Activated CD8-positive, alpha-beta memory T cell treated with anti-CD3 and anti-CD28 coated beads for 24 hours (primary cell): Measurements from ENCODE around the gene ANKRD28.
"Not testable (repeated sequence)": the region's sequence is repeated elsewhere in the genome, so short reads cannot be mapped to it uniquely, and the experiment has no call there.

Experiments
- DNase-seq: peaks from one replicate; pipeline ENCODE4 v3.0.0-alpha.2; 2020

The ANKRD28 gene

GRCh38 chr3:15797642-15798303, at the start of gene ANKRD28:
Gene ANKRD28 (minus strand): TSS chr3:15797979. CDS start chr3:15796521, 1,458 bp downstream.
- no peak for DNase-seq

- DNase-seq, result no peak
Observed at GRCh38 chr3:15847239-15847638, 49.5 kb upstream of the ANKRD28 start.

DNA sequence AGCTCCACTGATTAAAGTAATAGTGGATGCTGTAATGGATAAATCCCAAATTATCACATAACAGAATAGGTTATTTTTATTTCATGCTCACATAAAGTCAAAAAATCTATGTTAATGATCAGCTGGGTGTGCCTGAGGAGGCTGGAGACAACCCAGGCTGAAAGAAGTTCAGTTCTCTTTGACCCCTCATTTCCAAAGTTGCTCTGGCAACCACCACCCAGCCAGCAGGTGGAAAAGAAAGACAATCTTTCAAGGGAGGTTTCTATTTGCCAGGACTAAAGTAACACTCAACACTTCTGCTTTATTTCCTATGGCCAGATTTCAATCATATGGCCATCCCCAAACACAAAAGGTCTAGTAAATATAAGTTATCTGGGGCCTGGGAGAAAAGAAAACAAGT, 48.8 kb upstream of the ANKRD28 start:
- DNase-seq, result no peak

GRCh38 chr3:15845475-15845874, 47.7 kb upstream of the ANKRD28 start:
- no peak for DNase-seq

GRCh38 chr3:15844889-15845288, 47.1 kb upstream of the ANKRD28 start:
- DNase-seq, result no peak

GRCh38 chr3:15841091-15841973, 43.6 kb upstream of the ANKRD28 start:
- not testable (repeated sequence) for DNase-seq

DNA sequence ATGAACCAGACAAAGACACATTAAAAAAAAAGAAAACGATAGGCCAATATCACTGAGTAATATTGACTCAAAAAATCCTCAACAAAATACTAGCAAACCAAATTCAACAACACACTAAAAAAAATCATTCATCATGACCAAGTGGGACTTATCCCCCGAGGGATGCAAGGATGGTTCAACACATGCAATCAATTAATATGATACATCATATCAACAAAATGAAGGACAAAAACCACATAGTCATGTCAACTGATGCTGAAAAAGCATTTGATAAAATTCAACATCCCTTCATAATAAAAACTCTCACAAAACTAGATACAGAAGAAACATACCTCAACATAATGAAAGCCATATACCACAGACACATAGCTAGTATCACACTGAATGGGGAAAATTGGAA, 41.8 kb upstream of the ANKRD28 start:
- no peak for DNase-seq

- DNase-seq, result no peak
Observed at GRCh38 chr3:15831927-15832326, 34.1 kb upstream of the ANKRD28 start.

GRCh38 chr3:15825016-15825415, 27.2 kb upstream of the ANKRD28 start:
- DNase-seq, result no peak

DNA sequence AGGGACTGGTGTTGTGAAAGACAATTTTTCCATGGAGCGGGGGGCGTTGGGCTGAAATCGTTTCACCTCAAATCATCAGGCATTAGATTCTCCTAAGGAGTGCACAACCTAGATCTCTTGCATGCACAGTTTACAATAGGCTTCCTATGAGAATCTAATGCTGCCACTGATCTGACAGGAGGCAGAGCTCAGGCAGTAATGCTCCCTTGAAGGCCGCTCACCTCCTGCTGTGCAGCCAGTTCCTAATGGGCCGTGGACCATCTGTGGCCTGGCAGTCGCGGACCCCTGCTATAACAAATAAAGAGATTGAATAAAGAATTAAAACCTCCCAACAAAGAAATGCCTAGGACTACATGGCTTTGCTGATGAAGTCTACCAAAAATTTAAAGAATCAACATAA, 25.3 kb upstream of the ANKRD28 start:
- DNase-seq, result no peak

DNA sequence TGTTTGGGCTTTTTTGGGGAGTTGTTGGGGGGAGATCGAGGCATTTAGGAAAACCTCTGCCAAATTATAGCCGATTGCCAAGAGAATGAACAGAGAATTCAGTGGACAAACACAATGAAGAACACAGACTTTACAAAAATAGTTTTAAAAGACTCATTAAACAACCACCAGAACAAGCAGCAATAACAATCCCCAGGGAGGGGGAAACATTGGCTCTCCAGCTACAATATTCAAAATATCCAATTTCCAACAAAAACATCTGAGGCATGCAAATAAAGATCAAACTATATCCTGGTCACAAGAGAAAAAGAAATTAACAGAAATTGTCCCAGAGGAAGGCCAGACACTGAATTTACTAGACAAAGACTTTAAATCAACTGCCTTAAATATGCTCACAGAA, 24.5 kb upstream of the ANKRD28 start:
- DNase-seq, result no peak

GRCh38 chr3:15820911-15821310, 23.1 kb upstream of the ANKRD28 start:
- DNase-seq, result no peak

GRCh38 chr3:15819576-15819975, 21.8 kb upstream of the ANKRD28 start:
- no peak for DNase-seq

GRCh38 chr3:15819043-15819442, 21.3 kb upstream of the ANKRD28 start:
- DNase-seq, result no peak

DNA sequence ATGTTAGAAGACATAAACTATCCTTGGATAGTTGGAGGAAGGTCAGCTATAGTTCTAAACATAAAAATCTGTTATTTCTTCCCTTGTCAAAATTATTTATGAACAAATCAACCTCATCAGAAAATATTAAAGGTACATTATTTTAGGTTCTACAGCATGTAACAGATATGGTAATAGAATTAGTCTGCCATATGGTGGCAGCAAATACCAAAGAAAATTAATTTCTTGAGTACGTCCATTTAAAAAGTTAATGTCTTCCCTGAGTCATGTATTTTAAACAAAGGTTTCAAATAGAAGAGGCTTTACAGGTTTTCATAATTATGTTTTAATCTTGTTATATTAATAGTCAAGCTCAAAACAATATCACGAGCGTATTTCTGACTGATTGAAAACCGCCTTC, 17.9 kb upstream of the ANKRD28 start:
- DNase-seq, result no peak

- not testable (repeated sequence) for DNase-seq
Observed at GRCh38 chr3:15813079-15813478, 15.3 kb upstream of the ANKRD28 start.

DNA sequence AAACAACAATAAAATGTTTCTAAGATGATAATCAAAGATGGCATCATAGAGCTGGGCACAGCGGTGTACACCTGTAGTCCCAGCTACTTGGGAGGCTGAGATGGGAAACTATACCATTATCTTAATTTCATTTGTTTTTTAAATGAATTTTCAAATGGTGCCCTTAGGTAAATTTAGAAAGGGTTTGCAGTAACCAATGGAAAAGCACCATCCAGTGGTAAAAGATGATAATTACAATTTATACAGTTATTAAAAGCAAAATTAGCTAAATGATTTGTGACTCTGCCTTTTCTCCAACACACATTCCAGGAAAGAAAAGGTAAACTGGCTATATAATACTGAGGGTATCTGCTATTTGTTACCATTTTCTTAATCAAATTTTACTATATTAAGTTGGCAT, 14.4 kb upstream of the ANKRD28 start:
- no peak for DNase-seq

DNA sequence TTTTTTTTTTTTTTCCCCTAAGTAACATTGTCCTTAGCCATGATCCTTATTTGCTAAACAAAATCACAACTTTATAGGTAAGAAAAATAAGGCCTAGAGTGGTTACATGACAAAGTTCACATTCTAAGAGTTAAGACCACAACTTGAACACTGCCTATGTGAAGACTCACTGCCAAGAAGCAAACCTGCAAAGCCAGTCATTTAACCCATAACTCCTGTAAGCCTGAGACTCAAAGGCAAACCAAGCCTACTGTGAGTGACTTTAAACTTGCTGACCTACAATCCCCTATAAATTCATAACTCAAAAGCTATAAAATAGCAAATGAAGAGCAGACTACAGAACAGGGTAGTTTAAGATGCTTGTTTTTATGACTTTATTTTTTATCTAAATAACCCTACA, 12.9 kb upstream of the ANKRD28 start:
- DNase-seq, result no peak

DNA sequence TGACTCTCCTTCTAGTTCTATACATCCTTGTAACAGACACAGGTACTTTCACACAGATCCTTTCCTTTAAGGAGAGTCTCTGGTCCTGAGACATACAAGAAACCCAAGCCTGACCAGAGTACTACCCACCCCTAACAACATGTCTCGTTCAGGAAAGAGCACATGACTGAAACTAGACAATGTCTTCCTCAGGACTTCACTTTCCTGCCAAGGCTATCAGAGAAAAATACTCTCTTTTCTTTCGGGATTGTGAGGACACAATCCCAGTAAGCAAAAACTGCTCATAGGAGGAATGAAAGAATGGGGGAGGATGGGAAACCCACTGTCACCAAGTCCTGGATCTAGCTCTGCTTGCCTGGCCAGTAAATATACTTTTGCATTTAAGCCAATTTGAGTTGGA, 11.5 kb upstream of the ANKRD28 start:
- no peak for DNase-seq

GRCh38 chr3:15808679-15809310, 11.0 kb upstream of the ANKRD28 start:
- no peak for DNase-seq

GRCh38 chr3:15805756-15806266, 8.0 kb upstream of the ANKRD28 start:
- DNase-seq, result no peak

- no peak for DNase-seq
Observed at GRCh38 chr3:15804553-15805095, 6.8 kb upstream of the ANKRD28 start.

DNA sequence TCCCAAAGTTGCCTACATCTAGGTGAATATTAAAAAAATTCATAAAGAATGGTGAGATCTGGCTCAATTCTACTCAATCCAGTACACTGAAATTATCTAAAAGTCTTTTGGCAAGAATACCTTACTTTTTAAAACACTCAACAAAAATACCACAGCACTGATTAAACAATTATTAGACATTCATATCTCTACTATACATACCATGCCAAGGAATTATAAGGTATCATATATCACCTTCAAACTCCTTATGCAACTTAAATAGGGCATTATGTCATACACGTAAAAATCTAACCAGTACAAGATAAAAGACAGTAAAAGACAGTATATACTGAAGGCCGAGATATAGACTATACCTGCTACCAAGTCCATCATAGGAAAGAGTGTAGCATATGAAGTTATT, 6.1 kb upstream of the ANKRD28 start:
- DNase-seq, result no peak
